Measurements from ENCODE around the gene RAB1A. TPM values are rescaled to one million over a fixed set of nuclear protein-coding genes. Genes with fewer than 3 reads are reported as not detected.

Gene RAB1A
- total and polyA plus RNA-seq, 7 donors = 61.9 to 209 (median 88.1) TPM

DNA sequence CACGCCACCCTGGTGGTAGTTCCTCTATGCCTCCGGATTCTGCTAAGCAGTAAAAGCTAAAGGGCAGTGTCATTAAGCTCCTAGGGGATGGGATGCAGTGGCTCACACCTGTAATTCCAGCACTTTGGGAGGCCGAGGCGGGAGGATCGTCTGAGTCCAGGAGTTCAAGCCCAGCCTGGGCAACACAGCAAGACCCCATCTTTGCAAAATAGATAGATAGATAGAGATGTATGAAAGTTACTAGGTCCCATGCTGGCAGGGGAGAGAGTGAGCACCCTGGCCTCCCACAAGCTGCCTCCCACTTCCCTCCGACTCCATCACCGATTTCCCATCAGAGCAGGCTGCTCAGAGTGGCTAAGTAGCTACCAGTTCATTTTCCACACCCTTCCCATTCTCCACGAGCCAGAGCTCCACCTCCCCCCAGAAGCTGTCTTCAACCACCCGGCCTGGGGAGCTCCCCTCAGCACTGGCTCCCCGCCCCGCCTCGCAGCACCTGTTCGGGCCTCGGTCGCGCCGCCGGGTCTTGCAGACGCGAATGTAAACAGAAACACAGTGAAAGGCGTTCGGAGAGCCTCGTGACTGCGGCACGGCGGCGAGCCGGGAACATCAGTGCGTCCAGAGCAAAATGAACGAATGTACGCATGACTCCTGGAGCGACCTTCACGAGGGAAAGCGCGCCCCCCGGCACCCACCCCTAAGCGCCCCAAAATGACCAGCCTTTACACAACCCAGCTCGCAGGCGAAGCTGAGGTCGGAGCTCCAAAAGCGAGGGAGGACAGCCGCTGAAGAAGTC is 74.3 kb downstream of the RAB1A start:
- H3K4me3 ChIP-seq = peak overlapping the region; percentile 57 to 95 (median 88)
- no peaks in the 10 kb centered on the region for H3K9me3 ChIP-seq
- H3K27me3 ChIP-seq = no peaks in the 10 kb centered on the region
- H3K27ac ChIP-seq = peak overlapping the region; percentile 93 to 96 (median 94)
- intact Hi-C loops (cut with DNase I) = loop anchor here (5.0 kb wide), 2 partner anchors 68 to 72 kb away; partner anchors contain the start of gene SLC1A4
- no peak for DNase-seq
- 6 to 7% methylated on average over 42 of the region's 42 CpGs for WGBS, 2 donors
- peaks cover 0 to 44% (median 41%) of the 10 kb centered on the region in 4 donors for H3K4me1 ChIP-seq
- no peaks in the 10 kb centered on the region for H3K36me3 ChIP-seq
- no peak for TF ChIP-seq EP300 (IDR thresholded peaks at IDR 0.05)
- no peak for TF ChIP-seq POLR2A (IDR thresholded peaks at IDR 0.05)
- no peak for TF ChIP-seq POLR2AphosphoS5 (IDR thresholded peaks at IDR 0.05)
- TF ChIP-seq CTCF (IDR thresholded peaks at IDR 0.05) = no peak

DNA sequence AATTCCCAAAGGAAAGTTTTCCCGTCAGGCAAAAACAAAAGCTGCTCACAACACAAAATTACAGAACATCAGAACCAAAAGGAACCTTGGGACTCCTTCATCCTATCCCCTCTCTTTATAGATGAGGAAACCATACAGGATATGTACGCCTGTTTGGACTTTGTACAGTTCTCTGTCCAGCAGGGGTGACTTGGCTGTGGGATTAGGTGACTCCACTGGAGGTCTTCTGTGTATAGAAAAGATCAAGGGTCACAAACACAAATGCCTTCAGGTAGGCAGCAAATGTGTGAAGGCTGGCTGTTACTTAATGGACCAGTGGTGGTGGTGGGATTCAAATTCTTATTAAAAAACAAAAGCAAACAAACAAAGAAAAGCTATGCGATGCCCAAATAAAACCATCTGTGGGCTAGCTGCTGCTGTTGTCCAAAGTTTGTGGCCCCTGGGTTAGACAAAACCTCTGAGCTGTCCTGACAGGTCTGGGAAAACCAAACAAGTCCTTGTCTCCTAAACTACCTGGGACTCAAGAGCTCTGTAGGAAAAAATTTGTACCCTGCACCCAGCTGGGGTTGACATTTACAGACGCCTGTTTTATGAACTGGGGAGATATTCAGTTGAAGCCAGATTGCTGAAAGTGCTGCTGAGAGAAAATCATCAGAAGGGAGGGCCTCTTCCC is 75.0 kb downstream of the RAB1A start:
- Histone ChIP-seq H3K36me3 (no peaks in the 10 kb centered on the region), H3K27me3 (no peaks in the 10 kb centered on the region), H3K4me1 (peaks cover 0 to 36% (median 35%) of the 10 kb centered on the region in 4 donors), H3K4me3 (no peak overlapping the region), H3K27ac (peak overlapping the region in 2 of 4 donors; percentile 93 to 95), H3K9me3 (no peaks in the 10 kb centered on the region)
- DNase-seq = no peak
- intact Hi-C loops (cut with DNase I) = loop anchor here (5.0 kb wide), 3 partner anchors 68 to 533 kb away; partner anchors contain the start of genes AFTPH and SLC1A4
- WGBS, 2 donors = 57 to 77% methylated on average over 4 of the region's 4 CpGs
- TF ChIP-seq POLR2AphosphoS5 (IDR thresholded peaks at IDR 0.05) (no peak), EP300 (IDR thresholded peaks at IDR 0.05) (no peak), POLR2A (IDR thresholded peaks at IDR 0.05) (no peak), CTCF (IDR thresholded peaks at IDR 0.05) (no peak)

DNA sequence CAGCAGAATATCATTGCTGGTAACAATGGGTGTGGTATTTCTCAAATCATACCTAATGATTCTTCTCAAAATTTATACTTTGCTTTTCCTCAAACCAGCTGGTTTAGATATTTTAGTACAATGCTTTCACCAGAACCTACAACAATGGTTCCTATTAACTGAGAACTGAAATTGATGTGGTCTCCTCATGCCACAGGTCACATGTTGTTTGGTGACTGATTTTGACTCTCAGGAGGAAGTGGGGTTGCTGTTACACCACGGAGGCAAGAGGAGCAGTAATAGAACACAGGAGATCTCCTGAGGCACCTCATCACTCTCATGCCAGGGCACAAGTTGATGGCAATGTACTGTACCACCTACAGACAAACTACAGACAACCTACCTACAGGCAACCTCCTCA is 76.7 kb downstream of the RAB1A start:
- Histone ChIP-seq H3K4me3 (no peak overlapping the region), H3K9me3 (no peaks in the 10 kb centered on the region), H3K4me1 (peaks cover 0 to 21% (median 20%) of the 10 kb centered on the region in 4 donors), H3K27me3 (no peaks in the 10 kb centered on the region), H3K27ac (no peak overlapping the region), H3K36me3 (no peaks in the 10 kb centered on the region)
- 25 to 28% methylated on average over 1 of the region's 1 CpG for WGBS, 2 donors
- TF ChIP-seq EP300 (IDR thresholded peaks at IDR 0.05) (no peak), POLR2AphosphoS5 (IDR thresholded peaks at IDR 0.05) (no peak), CTCF (IDR thresholded peaks at IDR 0.05) (no peak), POLR2A (IDR thresholded peaks at IDR 0.05) (no peak)
- intact Hi-C loops (cut with DNase I) = loop anchor here (5.0 kb wide), 1 partner anchor 531 kb away; the partner anchor contains the start of gene AFTPH
- DNase-seq = no peak

DNA sequence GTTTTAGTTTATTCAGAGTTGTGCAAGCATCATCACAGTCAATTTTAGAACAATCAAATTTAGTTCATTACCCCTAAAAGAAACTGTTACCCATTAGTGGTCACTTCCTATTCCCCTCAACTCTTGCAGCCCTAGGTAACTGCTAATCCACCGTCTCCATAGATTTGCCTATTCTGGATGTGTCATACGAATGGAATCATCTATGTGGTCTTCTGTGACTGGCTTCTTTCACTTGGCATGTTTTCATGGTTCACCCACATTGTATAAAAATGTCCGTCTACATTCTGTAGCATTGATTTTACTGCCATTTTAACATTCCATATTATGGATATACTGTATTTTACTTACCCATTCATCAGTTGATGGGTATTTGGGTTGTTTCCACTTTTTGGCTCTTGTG is 79.0 kb downstream of the RAB1A start:
- no peak overlapping the region for H3K27ac ChIP-seq
- DNase-seq = no peak
- 93 to 95% methylated on average over 3 of the region's 3 CpGs for WGBS, 2 donors
- H3K36me3 ChIP-seq = no peaks in the 10 kb centered on the region
- intact Hi-C loops (cut with DNase I) = loop anchor here (5.0 kb wide), 1 partner anchor 529 kb away; the partner anchor contains the start of gene AFTPH
- no peak overlapping the region for H3K4me3 ChIP-seq
- no peak for TF ChIP-seq POLR2AphosphoS5 (IDR thresholded peaks at IDR 0.05)
- TF ChIP-seq EP300 (IDR thresholded peaks at IDR 0.05) = no peak
- no peak for TF ChIP-seq POLR2A (IDR thresholded peaks at IDR 0.05)
- TF ChIP-seq CTCF (IDR thresholded peaks at IDR 0.05) = no peak
- H3K27me3 ChIP-seq = no peaks in the 10 kb centered on the region
- no peaks in the 10 kb centered on the region for H3K9me3 ChIP-seq
- peaks cover 0 to 8% (median 7%) of the 10 kb centered on the region in 4 donors for H3K4me1 ChIP-seq

Measured in sigmoid colon (tissue), 7 donors.